ENCODE results near the gene KIAA0825. TPM values are rescaled to one million over a fixed set of nuclear protein-coding genes. Genes with fewer than 3 reads are reported as not detected.
"Not testable (repeated sequence)": the region's sequence is repeated elsewhere in the genome, so short reads cannot be mapped to it uniquely, and the experiment has no call there.

KIAA0825 gene
- total and polyA plus RNA-seq, 7 donors = 0.46 to 4.6 (median 3.3) TPM; not detected in 1

GRCh38 chr5:94180761-94181160, 437.6 kb downstream of the KIAA0825 start:
- H3K4me1 ChIP-seq = no peaks in the 10 kb centered on the region
- no peaks in the 10 kb centered on the region for H3K27me3 ChIP-seq
- H3K9me3 ChIP-seq = no peaks in the 10 kb centered on the region
- TF ChIP-seq EP300 (IDR thresholded peaks at IDR 0.05) = no peak
- no peak for TF ChIP-seq POLR2AphosphoS5 (IDR thresholded peaks at IDR 0.05)
- TF ChIP-seq POLR2A (IDR thresholded peaks at IDR 0.05) = no peak
- no peak for TF ChIP-seq CTCF (IDR thresholded peaks at IDR 0.05)
- intact Hi-C loops (cut with DNase I) = no loop called here
- no peak overlapping the region for H3K4me3 ChIP-seq
- no peaks in the 10 kb centered on the region for H3K36me3 ChIP-seq
- H3K27ac ChIP-seq = no peak overlapping the region
- DNase-seq = no peak

GRCh38 chr5:94175912-94176311, 442.5 kb downstream of the KIAA0825 start:
- intact Hi-C loops (cut with DNase I) = no loop called here
- DNase-seq = no peak

GRCh38 chr5:94174748-94175411, 443.5 kb downstream of the KIAA0825 start:
- intact Hi-C loops (cut with DNase I) = no loop called here
- TF ChIP-seq CTCF (IDR thresholded peaks at IDR 0.05) (no peak), EP300 (IDR thresholded peaks at IDR 0.05) (no peak), POLR2AphosphoS5 (IDR thresholded peaks at IDR 0.05) (no peak), POLR2A (IDR thresholded peaks at IDR 0.05) (no peak)
- 92% methylated on average over 2 of the region's 2 CpGs for WGBS, 2 donors

More at GRCh38 chr5:94175912-94176311, 442.5 kb downstream of the KIAA0825 start:
- no peak overlapping the region for H3K27ac ChIP-seq
- no peaks in the 10 kb centered on the region for H3K27me3 ChIP-seq
- TF ChIP-seq CTCF (IDR thresholded peaks at IDR 0.05) (no peak), POLR2A (IDR thresholded peaks at IDR 0.05) (no peak), EP300 (IDR thresholded peaks at IDR 0.05) (no peak), POLR2AphosphoS5 (IDR thresholded peaks at IDR 0.05) (no peak)
- no peak overlapping the region for H3K4me3 ChIP-seq
- no peaks in the 10 kb centered on the region for H3K4me1 ChIP-seq
- H3K36me3 ChIP-seq = no peaks in the 10 kb centered on the region
- 87 to 92% methylated on average over 1 of the region's 1 CpG for WGBS, 2 donors
- no peaks in the 10 kb centered on the region for H3K9me3 ChIP-seq

GRCh38 chr5:94173100-94173499, 445.3 kb downstream of the KIAA0825 start:
- H3K9me3 ChIP-seq = no peaks in the 10 kb centered on the region
- no peaks in the 10 kb centered on the region for H3K4me1 ChIP-seq
- H3K27ac ChIP-seq = no peak overlapping the region
- H3K36me3 ChIP-seq = no peaks in the 10 kb centered on the region
- no peak overlapping the region for H3K4me3 ChIP-seq
- intact Hi-C loops (cut with DNase I) = no loop called here
- DNase-seq = no peak
- no peak for TF ChIP-seq POLR2AphosphoS5 (IDR thresholded peaks at IDR 0.05)
- TF ChIP-seq POLR2A (IDR thresholded peaks at IDR 0.05) = no peak
- no peak for TF ChIP-seq EP300 (IDR thresholded peaks at IDR 0.05)
- TF ChIP-seq CTCF (IDR thresholded peaks at IDR 0.05) = no peak
- H3K27me3 ChIP-seq = no peaks in the 10 kb centered on the region
- 91 to 99% methylated on average over 1 of the region's 1 CpG for WGBS, 2 donors

More at GRCh38 chr5:94174748-94175411, 443.5 kb downstream of the KIAA0825 start:
- H3K27me3 ChIP-seq = no peaks in the 10 kb centered on the region
- H3K27ac ChIP-seq = no peak overlapping the region
- no peaks in the 10 kb centered on the region for H3K4me1 ChIP-seq
- no peaks in the 10 kb centered on the region for H3K36me3 ChIP-seq
- DNase-seq = no peak
- H3K9me3 ChIP-seq = no peaks in the 10 kb centered on the region
- no peak overlapping the region for H3K4me3 ChIP-seq

GRCh38 chr5:94171070-94171469, 447.3 kb downstream of the KIAA0825 start:
- H3K36me3 ChIP-seq; intact Hi-C loops (cut with DNase I): not testable (repeated sequence)
- WGBS, 2 donors = 88 to 95% methylated on average over 3 of the region's 3 CpGs

GRCh38 chr5:94170158-94170557, 448.2 kb downstream of the KIAA0825 start:
- H3K4me1 ChIP-seq; H3K27me3 ChIP-seq; H3K36me3 ChIP-seq; DNase-seq; H3K9me3 ChIP-seq; intact Hi-C loops (cut with DNase I); H3K4me3 ChIP-seq; H3K27ac ChIP-seq: not testable (repeated sequence)
- WGBS, 2 donors = 89 to 90% methylated on average over 6 of the region's 6 CpGs

More at GRCh38 chr5:94171070-94171469, 447.3 kb downstream of the KIAA0825 start:
- H3K27ac ChIP-seq, DNase-seq, H3K9me3 ChIP-seq, H3K4me1 ChIP-seq, H3K27me3 ChIP-seq, H3K4me3 ChIP-seq: not testable (repeated sequence)
